IMR-90 (cell line): Measurements from ENCODE around the gene IFT43. TPM values are rescaled to one million over a fixed set of nuclear protein-coding genes. Genes with fewer than 3 reads are reported as not detected.

Source experiments
- ATAC-seq: fragments of 200-7000 bp; cut with Tn5 transposase; 2 replicates; pipeline ENCODE4 v1.9.1; 2020; ENCODE audit warnings: low read depth, mild to moderate bottlenecking, moderate library complexity
- BruUV-seq: library from RNA; stranded (reverse); fragments of 400-500 nt; replicated peaks from 2 replicates; lab custom pipeline; 2021; lab: Mats Ljungman, UMichigan
- CTCF ChIA-PET: fragments of 300-600 bp; formaldehyde crosslinking; extraction: SDS; loops from one replicate; lab custom pipeline; 2021; ENCODE audit warnings: antibody characterized with exemption; lab: Yijun Ruan, JAX
- POLR2A ChIA-PET: fragments of 300-600 bp; sonication (Branson Sonifier 250); formaldehyde crosslinking; loops from one replicate; lab custom pipeline; 2022; ENCODE audit warnings: antibody characterized with exemption; ENCODE audit not compliant: unreplicated experiment; lab: Charles Lee
- DNase-seq: peaks from one replicate; pipeline ENCODE4 v3.0.0; 2013
- H2AFZ ChIP-seq: replicated peaks from 2 replicates; pipeline ENCODE3; 2013; ENCODE audit warnings: low read length, mild to moderate bottlenecking; ENCODE audit not compliant: poor library complexity
- H2AK5ac ChIP-seq: 2 replicates; pipeline ENCODE4 v1.6.1; 2013; ENCODE audit warnings: low read depth, low read length, inconsistent platforms
- H2AK9ac ChIP-seq: replicated peaks from 2 replicates; pipeline ENCODE3; 2013; ENCODE audit warnings: mild to moderate bottlenecking, low read depth, low read length, moderate library complexity; ENCODE audit not compliant: poor library complexity
- H2BK120ac ChIP-seq: 2 replicates; pipeline ENCODE4 v1.6.1; 2013; ENCODE audit warnings: low read depth, low read length, inconsistent platforms
- H2BK15ac ChIP-seq: 3 replicates; pipeline ENCODE4 v1.6.1; 2013; ENCODE audit warnings: low read depth, low read length, inconsistent platforms
- H2BK20ac ChIP-seq: 2 replicates; pipeline ENCODE4 v1.6.1; 2013; ENCODE audit warnings: low read depth, mild to moderate bottlenecking, inconsistent platforms, low read length, moderate library complexity
- H2BK5ac ChIP-seq: 2 replicates; pipeline ENCODE4 v1.6.1; 2013; ENCODE audit warnings: mild to moderate bottlenecking, low read depth, low read length, inconsistent platforms; ENCODE audit not compliant: poor library complexity, severe bottlenecking
- H3K14ac ChIP-seq: replicated peaks from 2 replicates; pipeline ENCODE4 v1.6.1; 2013; ENCODE audit warnings: low read depth, low read length, inconsistent platforms
- H3K18ac ChIP-seq: 2 replicates; pipeline ENCODE4 v1.6.1; 2013; ENCODE audit warnings: low read depth, low read length, control low read depth
- H3K23ac ChIP-seq: 2 replicates; pipeline ENCODE4 v1.6.1; 2013; ENCODE audit warnings: low read depth, low read length, inconsistent platforms
- H3K27ac ChIP-seq: 2 replicates; pipeline ENCODE4 v1.5.1; 2013; ENCODE audit warnings: mild to moderate bottlenecking, control low read depth, low read length; ENCODE audit not compliant: insufficient read depth
- H3K27me3 ChIP-seq: 2 replicates; pipeline ENCODE4 v1.6.1; 2013; ENCODE audit warnings: low read length; ENCODE audit not compliant: control insufficient read depth, insufficient read depth
- H3K36me3 ChIP-seq: 2 replicates; pipeline ENCODE4 v1.6.1; 2013; ENCODE audit warnings: low read length, mixed read lengths; ENCODE audit not compliant: control insufficient read depth, insufficient read depth
- H3K4ac ChIP-seq: 2 replicates; pipeline ENCODE4 v1.6.1; 2013; ENCODE audit warnings: low read depth, low read length, inconsistent platforms
- H3K4me1 ChIP-seq: 2 replicates; pipeline ENCODE4 v1.6.1; 2013; ENCODE audit warnings: low read length, mixed read lengths; ENCODE audit not compliant: control insufficient read depth, insufficient read depth
- H3K4me2 ChIP-seq: 2 replicates; pipeline ENCODE4 v1.6.1; 2013; ENCODE audit warnings: low read depth, mild to moderate bottlenecking, control low read depth, low read length, moderate library complexity
- H3K4me3 ChIP-seq: 2 replicates; pipeline ENCODE4 v1.5.1; 2013; ENCODE audit warnings: low read depth, mild to moderate bottlenecking, control low read depth, low read length, moderate library complexity; ENCODE audit not compliant: insufficient read depth
- H3K56ac ChIP-seq: 2 replicates; pipeline ENCODE4 v1.6.1; 2013; ENCODE audit warnings: low read length, inconsistent platforms; ENCODE audit not compliant: insufficient read depth; ENCODE audit errors: extremely low read depth
- H3K79me1 ChIP-seq, 2 experiments: 2 replicates each; pipeline ENCODE4 v1.6.1; 2013; ENCODE audit warnings: low read length in 2 of 2, inconsistent platforms in 1 of 2, low read depth in 1 of 2
- H3K9ac ChIP-seq: 2 replicates; pipeline ENCODE4 v1.6.1; 2013; ENCODE audit warnings: low read depth, low read length, control low read depth
- H3K9me1 ChIP-seq: 2 replicates; pipeline ENCODE4 v1.6.1; 2013; ENCODE audit warnings: low read length, inconsistent platforms; ENCODE audit not compliant: insufficient read depth
- H3K9me3 ChIP-seq: 2 replicates; pipeline ENCODE4 v1.6.1; 2013; ENCODE audit warnings: low read length; ENCODE audit not compliant: control insufficient read depth, insufficient read depth
- H4K20me1 ChIP-seq: 2 replicates; pipeline ENCODE4 v1.6.1; 2013; ENCODE audit warnings: low read length, inconsistent platforms; ENCODE audit not compliant: insufficient read depth
- H4K5ac ChIP-seq: 2 replicates; pipeline ENCODE4 v1.6.1; 2013; ENCODE audit warnings: mild to moderate bottlenecking, low read depth, low read length, control low read depth
- H4K8ac ChIP-seq, 2 experiments: 2 replicates each; pipeline ENCODE4 v1.6.1; 2013; ENCODE audit warnings: low read depth in 2 of 2, low read length in 2 of 2, control low read depth in 1 of 2, inconsistent platforms in 1 of 2
- H4K91ac ChIP-seq: 2 replicates; pipeline ENCODE4 v1.6.1; 2013; ENCODE audit warnings: low read depth, low read length, inconsistent platforms; ENCODE audit not compliant: insufficient read depth
- CEBPB ChIP-seq: IDR thresholded peaks from 2 replicates; pipeline ENCODE4 v1.6.1; 2012; ENCODE audit warnings: low read depth, low read length, improper control_type of control experiment
- MAFK ChIP-seq: IDR thresholded peaks from 2 replicates; pipeline ENCODE4 v1.6.1; 2012; ENCODE audit warnings: low read depth, low read length, improper control_type of control experiment
- WGBS, 2 experiments: methylation state at CpG; one replicate each; pipeline versions ENCODE4 v1.1.5 to v1.1.7; 2013; ENCODE audit warnings: missing lambda C conversion rate in 2 of 2; ENCODE audit not compliant: insufficient read length in 1 of 2; ENCODE audit errors: extremely low coverage in 2 of 2; 5-methylcytosine and 5-hydroxymethylcytosine counted together
- dilution Hi-C: fragments of 300-500 bp; cut with HindIII; formaldehyde crosslinking; loops from one replicate; pipeline ENCODE4 v1.14.3; 2018; ENCODE audit warnings: low sequenced_read_pairs; ENCODE audit not compliant: unreplicated experiment
- in situ Hi-C: fragments of 300-500 bp; cut with MboI; formaldehyde crosslinking; loops from 3 replicates; pipeline ENCODE4 v1.14.3; 2019; ENCODE audit warnings: low sequenced_read_pairs, inconsistent platforms, mixed read lengths
- intact Hi-C: fragments of 100-400 bp; cut with micrococcal nuclease; formaldehyde crosslinking; loops from 2 replicates; pipeline ENCODE4 v1.10.0; 2022
- polyA plus RNA-seq, 3 experiments: library from polyadenylated mRNA; depleted of rRNA; stranded (reverse); fragments of >200 nt; gene quantifications; 2 replicates each; pipeline ENCODE4 v1.2.3, GENCODE V29; 2012; ENCODE audit warnings: low replicate concordance in 1 of 3
- total RNA-seq: library from RNA; depleted of rRNA; stranded (reverse); fragments of >200 nt; gene quantifications from 2 replicates; pipeline ENCODE4 v1.2.3, GENCODE V29; 2012

The IFT43 gene
- total and polyA plus RNA-seq, 2 of the 4 experiments (the other 2 are of a cell fraction) = 41.4 to 43.2 TPM

GRCh38 chr14:75986439-75986765 lies 839 bp downstream of the IFT43 start:
- no peaks in the 10 kb centered on the region; the same call in 1 of the 2 replicates for H4K20me1 ChIP-seq
- ChIA-PET POLR2A (no interaction called here), CTCF (interaction anchor here (0.7 to 2.2 kb wide), 3 partner anchors 80 to 277 kb away, joined by 3 to 6 read pairs (median 6); no protein-coding TSS in a partner anchor)
- no peak for ATAC-seq
- H3K9ac ChIP-seq = peak overlapping the region; percentile 79
- H3K4me3 ChIP-seq = peak overlapping the region; percentile 56
- TF ChIP-seq CEBPB = no peak
- no peak for TF ChIP-seq MAFK
- WGBS, 2 experiments = no CpG with 5 or more reads among the region's 6 CpGs
- peaks cover 14% of the 10 kb centered on the region for H3K36me3 ChIP-seq
- H2AK5ac ChIP-seq = peak overlapping the region; percentile 66; the same call in 1 of the 2 replicates
- H3K4me2 ChIP-seq = peak overlapping the region; percentile 88
- peak overlapping the region; percentile 87 for H3K14ac ChIP-seq
- no peak overlapping the region; the same call in 1 of the 2 replicates for H3K18ac ChIP-seq
- H4K5ac ChIP-seq = no peak overlapping the region
- no peak overlapping the region for H2BK5ac ChIP-seq
- H3K56ac ChIP-seq = peak overlapping the region; percentile 32; the same call in 1 of the 2 replicates
- no peak overlapping the region for H2BK120ac ChIP-seq
- BruUV-seq = no TSS peak
- peak overlapping the region; percentile 46 for H3K23ac ChIP-seq
- no peaks in the 10 kb centered on the region for H3K9me3 ChIP-seq
- H2AFZ ChIP-seq = peak overlapping the region; percentile 96
- dilution Hi-C loops (no loop called here), in situ Hi-C loops (loop anchor here (10.0 to 25.0 kb wide), 3 partner anchors 192 to 1076 kb away; partner anchors contain the start of gene FLVCR2), intact Hi-C loops (no loop called here)
- H4K91ac ChIP-seq = no peak overlapping the region
- no peaks in the 10 kb centered on the region for H3K27me3 ChIP-seq
- no peak overlapping the region for H2AK9ac ChIP-seq
- peaks cover 7 to 15% of the 10 kb centered on the region in 2 experiments for H3K79me1 ChIP-seq
- H3K4me1 ChIP-seq = peaks cover 1% of the 10 kb centered on the region
- no peak overlapping the region for H2BK20ac ChIP-seq
- peak overlapping the region; percentile 67 to 76 for H4K8ac ChIP-seq
- DNase-seq = no peak
- no peak overlapping the region for H2BK15ac ChIP-seq
- H3K4ac ChIP-seq = no peak overlapping the region
- peak overlapping the region; percentile 55 for H3K27ac ChIP-seq
- peaks cover 1% of the 10 kb centered on the region; the same call in 1 of the 2 replicates for H3K9me1 ChIP-seq
